Uterus (tissue), 4 donors: Measurements from ENCODE around the gene KATNBL1. TPM values are rescaled to one million over a fixed set of nuclear protein-coding genes. Genes with fewer than 3 reads are reported as not detected.
A peak's percentile ranks its signal among the peaks of the same experiment; 100 is the strongest.

ENCODE experiments used
- DNase-seq, 2 donors: peaks; one replicate each; pipeline ENCODE4 v3.0.0-alpha.2; 2019 to 2020
- H3K27ac ChIP-seq, 2 donors: fragments of 200-600 bp; sonication (generic); 1 replicate in 1 of 2; 2 replicates in 1 of 2; pipeline ENCODE4 v1.5.1; 2016 to 2018
- H3K27me3 ChIP-seq, 2 donors: fragments of 200-600 bp; sonication (generic); one replicate each; pipeline ENCODE4 v1.5.1; 2018 to 2019; ENCODE audit warnings: control low read depth in 1 of 2
- H3K36me3 ChIP-seq, 2 donors: fragments of 200-600 bp; sonication (generic); one replicate each; pipeline ENCODE4 v1.5.1; 2019; ENCODE audit warnings: control low read depth in 1 of 2
- H3K4me1 ChIP-seq, 2 donors: fragments of 200-600 bp; sonication (generic); one replicate each; pipeline ENCODE4 v1.5.1; 2018 to 2019; ENCODE audit warnings: control low read depth in 1 of 2
- H3K4me3 ChIP-seq, 2 donors: fragments of 200-600 bp; sonication (generic); 1 replicate in 1 of 2; 2 replicates in 1 of 2; pipeline ENCODE4 v1.5.1; 2018 to 2019; ENCODE audit warnings: mild to moderate bottlenecking in 1 of 2
- H3K9me3 ChIP-seq, 2 donors: fragments of 200-600 bp; sonication (generic); one replicate each; pipeline ENCODE4 v1.5.1; 2019; ENCODE audit warnings: control low read depth in 1 of 2
- POLR2A ChIP-seq, 2 donors: fragments of 450-650 bp; IDR thresholded peaks; one replicate each; pipeline ENCODE4 v1.6.1; 2016; ENCODE audit warnings: antibody characterized with exemption in 2 of 2, mild to moderate bottlenecking in 1 of 2, moderate library complexity in 1 of 2
- intact Hi-C: fragments of 100-400 bp; cut with DNase I; formaldehyde crosslinking; loops from one replicate; pipeline ENCODE4 v1.15.1; 2023; ENCODE audit warnings: low total_unique reads
- total RNA-seq, 4 donors: library from RNA; depleted of rRNA in 3 of 4; stranded (reverse); fragments of >200 nt in 3 of 4; gene quantifications; one replicate each; pipeline versions ENCODE4 v1.1.0 to v1.2.4, GENCODE V29; 2014 to 2023
- TF ChIP-seq, protein P1 (sequence below), 4 experiments: fragments of 200-600 bp in 2 of 4; fragments of 450-650 bp in 2 of 4; sonication (generic) in 2 of 4; IDR thresholded peaks; one replicate each; pipeline ENCODE4 v1.5.1; 2016 to 2019; ENCODE audit warnings: antibody characterized with exemption in 4 of 4, mild to moderate bottlenecking in 2 of 4, moderate library complexity in 1 of 4
- donor health status: DM: yes; HTN: yes; CAD: no.

Gene KATNBL1, protein sequence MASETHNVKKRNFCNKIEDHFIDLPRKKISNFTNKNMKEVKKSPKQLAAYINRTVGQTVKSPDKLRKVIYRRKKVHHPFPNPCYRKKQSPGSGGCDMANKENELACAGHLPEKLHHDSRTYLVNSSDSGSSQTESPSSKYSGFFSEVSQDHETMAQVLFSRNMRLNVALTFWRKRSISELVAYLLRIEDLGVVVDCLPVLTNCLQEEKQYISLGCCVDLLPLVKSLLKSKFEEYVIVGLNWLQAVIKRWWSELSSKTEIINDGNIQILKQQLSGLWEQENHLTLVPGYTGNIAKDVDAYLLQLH
- 100 to 1,000 TPM in 2 of 4 donors, 10 to 100 TPM in 2; 75.5 to 116 (median 97.8) TPM for total RNA-seq

DNA sequence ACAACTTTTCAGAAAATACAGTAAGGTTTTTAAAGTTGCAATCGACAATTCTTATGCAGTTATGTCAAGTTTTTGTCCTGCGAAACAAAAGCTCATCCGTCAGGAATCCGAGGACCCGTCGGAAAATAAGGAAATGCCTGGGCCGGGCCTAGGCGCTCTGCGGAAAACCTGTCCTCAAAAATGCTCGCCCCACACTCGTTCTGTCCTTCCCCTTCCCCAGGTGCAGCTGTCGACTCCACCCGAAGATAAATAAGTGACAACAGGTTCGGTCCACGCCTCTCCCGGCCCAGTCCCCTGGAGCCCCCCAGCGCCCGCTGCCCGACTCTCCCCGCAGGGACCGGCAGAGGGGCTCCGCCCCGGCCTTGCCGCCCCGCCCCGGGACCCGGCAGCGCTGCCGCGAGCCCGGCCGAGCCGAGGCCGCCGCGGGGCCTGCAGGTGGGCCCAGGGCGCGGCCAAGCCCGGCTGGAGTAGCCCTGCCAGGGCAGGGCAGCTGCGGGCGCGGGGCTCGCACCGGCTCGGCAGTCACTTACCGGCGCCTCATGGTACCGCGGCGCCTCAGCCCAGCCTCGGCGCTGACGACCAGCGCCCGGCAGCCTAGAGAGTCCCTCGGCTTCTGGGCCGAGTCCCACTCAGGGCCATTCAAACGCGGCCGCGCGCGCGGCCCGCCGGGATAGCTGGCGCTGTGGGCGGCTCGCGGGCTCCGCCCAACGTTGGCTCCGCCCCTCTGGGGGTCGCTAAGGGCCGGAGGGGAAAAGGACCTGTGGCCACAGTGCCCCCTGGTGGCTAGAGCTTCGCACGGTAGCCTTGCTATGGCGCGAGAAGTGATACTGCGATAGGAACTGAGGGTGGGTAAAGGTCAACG, at the start of gene KATNBL1:
Gene KATNBL1 (minus strand): TSS at position 676 of the 862 bp plus-strand sequence. CDS start 46,420 bp downstream, outside the sequence.
- TF ChIP-seq, protein P1, sequence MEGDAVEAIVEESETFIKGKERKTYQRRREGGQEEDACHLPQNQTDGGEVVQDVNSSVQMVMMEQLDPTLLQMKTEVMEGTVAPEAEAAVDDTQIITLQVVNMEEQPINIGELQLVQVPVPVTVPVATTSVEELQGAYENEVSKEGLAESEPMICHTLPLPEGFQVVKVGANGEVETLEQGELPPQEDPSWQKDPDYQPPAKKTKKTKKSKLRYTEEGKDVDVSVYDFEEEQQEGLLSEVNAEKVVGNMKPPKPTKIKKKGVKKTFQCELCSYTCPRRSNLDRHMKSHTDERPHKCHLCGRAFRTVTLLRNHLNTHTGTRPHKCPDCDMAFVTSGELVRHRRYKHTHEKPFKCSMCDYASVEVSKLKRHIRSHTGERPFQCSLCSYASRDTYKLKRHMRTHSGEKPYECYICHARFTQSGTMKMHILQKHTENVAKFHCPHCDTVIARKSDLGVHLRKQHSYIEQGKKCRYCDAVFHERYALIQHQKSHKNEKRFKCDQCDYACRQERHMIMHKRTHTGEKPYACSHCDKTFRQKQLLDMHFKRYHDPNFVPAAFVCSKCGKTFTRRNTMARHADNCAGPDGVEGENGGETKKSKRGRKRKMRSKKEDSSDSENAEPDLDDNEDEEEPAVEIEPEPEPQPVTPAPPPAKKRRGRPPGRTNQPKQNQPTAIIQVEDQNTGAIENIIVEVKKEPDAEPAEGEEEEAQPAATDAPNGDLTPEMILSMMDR (IDR thresholded peaks at IDR 0.05) = peak; percentile 92 to 98 (median 94)
- TF ChIP-seq POLR2A (IDR thresholded peaks at IDR 0.05) = peak; percentile 92 to 96
- no peaks in the 10 kb centered on the region for H3K9me3 ChIP-seq
- no peaks in the 10 kb centered on the region for H3K36me3 ChIP-seq
- intact Hi-C loops = loop anchor here (10.0 kb wide), 2 partner anchors 105 to 145 kb away; partner anchors contain the start of genes EMC7 and PGBD4
- no peaks in the 10 kb centered on the region for H3K4me1 ChIP-seq
- H3K27ac ChIP-seq = peak within 1 kb of the TSS; percentile 86 to 91
- peak within 1 kb of the TSS; percentile 66 to 77 for H3K4me3 ChIP-seq
- no peaks in the 10 kb centered on the region for H3K27me3 ChIP-seq
- DNase-seq = peak; percentile 95 to 97

DNA sequence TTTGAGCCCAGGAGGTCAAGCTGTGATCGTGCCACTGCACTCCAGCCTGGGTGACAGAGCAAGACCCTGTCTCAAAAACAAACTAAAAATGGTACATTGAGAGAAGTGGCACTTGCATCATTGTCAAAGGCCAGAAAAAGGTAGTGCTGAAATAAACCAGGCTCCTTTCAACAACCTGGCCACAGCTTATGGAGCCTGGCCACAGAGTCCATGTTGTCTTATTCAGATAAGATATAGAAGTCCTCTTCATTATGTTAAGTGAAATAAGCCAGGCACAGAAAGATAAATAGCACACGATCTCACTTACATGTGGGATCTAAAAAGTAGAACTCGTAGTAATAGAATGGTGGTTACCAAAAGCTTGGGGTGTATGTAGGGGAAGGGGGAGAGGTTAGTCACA, 49.7 kb upstream of the KATNBL1 start:
- DNase-seq = no peak
- Histone ChIP-seq H3K27ac (no peak overlapping the region), H3K36me3 (no peaks in the 10 kb centered on the region), H3K9me3 (no peaks in the 10 kb centered on the region), H3K4me3 (no peak overlapping the region), H3K4me1 (no peaks in the 10 kb centered on the region), H3K27me3 (no peaks in the 10 kb centered on the region)
- TF ChIP-seq, protein P1 (IDR thresholded peaks at IDR 0.05) = no peak
- no peak for TF ChIP-seq POLR2A (IDR thresholded peaks at IDR 0.05)
- intact Hi-C loops = no loop called here

DNA sequence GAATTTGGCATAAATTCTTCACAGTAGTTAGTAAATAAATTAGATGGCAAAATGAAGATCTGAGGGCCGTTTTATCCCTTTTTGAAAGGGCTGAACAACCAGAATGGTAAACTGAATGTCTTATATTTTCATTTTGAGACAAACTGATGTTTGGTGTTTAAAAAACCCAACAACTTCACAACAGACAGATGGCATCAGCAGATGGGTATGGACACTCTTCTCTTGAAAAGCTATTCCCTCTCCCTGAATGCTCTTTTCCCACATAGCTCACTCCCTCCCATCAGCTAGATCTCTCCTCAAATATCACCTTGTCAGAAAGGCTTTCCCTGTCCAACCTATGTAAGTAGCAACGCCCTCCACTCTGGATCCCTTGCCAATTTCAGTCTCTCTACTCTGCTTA, 48.3 kb upstream of the KATNBL1 start:
- no peaks in the 10 kb centered on the region for H3K9me3 ChIP-seq
- no peak for TF ChIP-seq POLR2A (IDR thresholded peaks at IDR 0.05)
- TF ChIP-seq, protein P1 (IDR thresholded peaks at IDR 0.05) = no peak
- intact Hi-C loops = no loop called here
- H3K27ac ChIP-seq = no peak overlapping the region
- H3K36me3 ChIP-seq = no peaks in the 10 kb centered on the region
- H3K4me1 ChIP-seq = no peaks in the 10 kb centered on the region
- no peaks in the 10 kb centered on the region for H3K27me3 ChIP-seq
- no peak for DNase-seq
- H3K4me3 ChIP-seq = no peak overlapping the region

DNA sequence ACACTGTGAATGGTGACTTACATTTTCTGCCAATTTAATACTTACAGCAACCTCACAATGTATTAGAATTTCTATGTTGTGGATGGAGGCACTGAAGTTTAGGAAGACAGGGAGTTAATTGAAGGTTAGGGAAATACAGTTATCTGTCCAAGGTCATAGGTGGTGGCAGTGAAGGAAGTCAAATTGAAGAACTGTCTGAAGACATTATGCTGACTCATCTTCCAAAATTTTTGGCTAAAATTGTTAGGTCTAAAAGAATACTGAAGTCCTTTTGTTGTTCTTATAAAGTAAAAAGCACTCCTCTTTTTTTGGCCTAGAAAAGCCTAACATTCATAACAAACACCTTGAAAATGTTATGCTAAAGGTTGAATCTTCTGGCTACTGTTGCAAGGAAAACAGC, 42.6 kb upstream of the KATNBL1 start:
- Histone ChIP-seq H3K27ac (no peak overlapping the region), H3K9me3 (no peaks in the 10 kb centered on the region), H3K27me3 (no peaks in the 10 kb centered on the region), H3K4me3 (no peak overlapping the region), H3K36me3 (no peaks in the 10 kb centered on the region), H3K4me1 (no peaks in the 10 kb centered on the region)
- DNase-seq = no peak
- TF ChIP-seq, protein P1 (IDR thresholded peaks at IDR 0.05) = no peak
- TF ChIP-seq POLR2A (IDR thresholded peaks at IDR 0.05) = no peak
- intact Hi-C loops = no loop called here

DNA sequence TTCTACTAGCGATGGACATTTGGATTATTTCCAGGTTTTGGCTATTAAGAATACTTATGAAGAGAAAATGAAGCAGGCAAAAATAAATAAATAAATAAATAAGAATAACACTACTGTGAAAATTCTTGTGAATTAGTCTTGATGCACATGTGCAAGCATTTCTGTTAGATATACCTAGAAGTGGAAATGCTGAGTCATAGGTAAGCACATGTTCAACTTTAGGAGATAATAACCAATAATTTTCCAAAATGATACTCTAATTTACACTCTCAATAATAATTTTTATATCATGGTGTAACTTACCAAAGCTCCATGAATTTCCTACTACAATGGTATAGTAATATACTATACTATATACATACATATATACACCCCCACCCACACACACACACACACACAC, 38.3 kb upstream of the KATNBL1 start:
- Histone ChIP-seq H3K36me3 (no peaks in the 10 kb centered on the region), H3K4me3 (no peak overlapping the region), H3K27me3 (no peaks in the 10 kb centered on the region), H3K9me3 (no peaks in the 10 kb centered on the region), H3K27ac (no peak overlapping the region), H3K4me1 (no peaks in the 10 kb centered on the region)
- no peak for TF ChIP-seq POLR2A (IDR thresholded peaks at IDR 0.05)
- TF ChIP-seq, protein P1 (IDR thresholded peaks at IDR 0.05) = no peak
- intact Hi-C loops = no loop called here
- no peak for DNase-seq
